CD14-positive monocyte (primary cell): ENCODE data around the gene PCID2. TPM values are rescaled to one million over a fixed set of nuclear protein-coding genes. Genes with fewer than 3 reads are reported as not detected.
A peak's percentile ranks its signal among the peaks of the same experiment; 100 is the strongest.

Experiments
- DNase-seq, 3 donors: peaks; one replicate each; pipeline ENCODE4 v3.0.0-alpha.2; 2011 to 2022
- H2AFZ ChIP-seq: 2 replicates; pipeline ENCODE4 v1.6.0; 2012; ENCODE audit warnings: mild to moderate bottlenecking, low read depth, low read length, inconsistent platforms; ENCODE audit not compliant: insufficient read depth, poor library complexity, severe bottlenecking
- H3K27ac ChIP-seq, 2 donors: 1 replicate in 1 of 2; 2 replicates in 1 of 2; pipeline ENCODE4 v1.5.1; 2012 to 2013; ENCODE audit warnings: low read length in 2 of 2, control low read depth in 1 of 2, inconsistent platforms in 1 of 2, low read depth in 1 of 2, mild to moderate bottlenecking in 1 of 2
- H3K27me3 ChIP-seq, 2 donors: one replicate each; pipeline versions ENCODE4 v1.6.0 to v1.6.1; 2011 to 2013; ENCODE audit warnings: low read length in 2 of 2; ENCODE audit not compliant: control insufficient read depth in 2 of 2, insufficient read depth in 2 of 2
- H3K36me3 ChIP-seq, 2 donors: replicated peaks in 1 of 2; 1 replicate in 1 of 2; 2 replicates in 1 of 2; pipeline versions ENCODE4 v1.5.1 to v1.6.1; 2012 to 2013; ENCODE audit warnings: low read length in 2 of 2, control low read depth in 1 of 2, inconsistent platforms in 1 of 2, mild to moderate bottlenecking in 1 of 2; ENCODE audit not compliant: insufficient read depth in 2 of 2, control insufficient read depth in 1 of 2
- H3K4me1 ChIP-seq, 2 donors: 1 replicate in 1 of 2; 2 replicates in 1 of 2; pipeline versions ENCODE4 v1.5.1 to v1.6.1; 2012 to 2013; ENCODE audit warnings: low read length in 2 of 2, control low read depth in 1 of 2, inconsistent platforms in 1 of 2, mild to moderate bottlenecking in 1 of 2, moderate library complexity in 1 of 2; ENCODE audit not compliant: insufficient read depth in 2 of 2, control insufficient read depth in 1 of 2
- H3K4me2 ChIP-seq: replicated peaks from 2 replicates; pipeline ENCODE3; 2012; ENCODE audit warnings: low read length, moderate library complexity, mild to moderate bottlenecking; ENCODE audit not compliant: poor library complexity, severe bottlenecking; ENCODE audit errors: extremely low read depth
- H3K4me3 ChIP-seq, 3 experiments: fragments of 200-600 bp in 1 of 3; sonication (generic) in 1 of 3; replicated peaks in 1 of 3; 1 replicate in 2 of 3; 2 replicates in 1 of 3; pipeline ENCODE4 v1.5.1; 2011 to 2013; ENCODE audit warnings: low read length in 3 of 3, mild to moderate bottlenecking in 3 of 3, control low read depth in 2 of 3, low read depth in 2 of 3, inconsistent platforms in 1 of 3, moderate library complexity in 1 of 3
- H3K79me2 ChIP-seq: 2 replicates; pipeline ENCODE4 v1.6.0; 2012; ENCODE audit warnings: mild to moderate bottlenecking, control low read depth, inconsistent platforms, low read length, moderate library complexity; ENCODE audit not compliant: insufficient read depth
- H3K9ac ChIP-seq: 2 replicates; pipeline ENCODE4 v1.6.0; 2017; ENCODE audit warnings: low read length, mild to moderate bottlenecking; ENCODE audit not compliant: insufficient read depth, poor library complexity, severe bottlenecking
- H3K9me3 ChIP-seq, 2 donors: replicated peaks in 1 of 2; 1 replicate in 1 of 2; 2 replicates in 1 of 2; pipeline versions ENCODE4 v1.5.1 to v1.6.1; 2012 to 2013; ENCODE audit warnings: low read length in 2 of 2, control low read depth in 1 of 2; ENCODE audit not compliant: control insufficient read depth in 1 of 2, insufficient read depth in 1 of 2
- H4K20me1 ChIP-seq: 2 replicates; pipeline ENCODE4 v1.6.0; 2012; ENCODE audit warnings: mild to moderate bottlenecking, low read length, control low read depth, moderate library complexity; ENCODE audit not compliant: insufficient read depth
- H3K27ac Mint-ChIP-seq, 7 donors: one replicate each; pipeline ENCODE4 v1.8.0; 2020; ENCODE audit warnings: mild to moderate bottlenecking in 7 of 7, mixed read lengths in 7 of 7, moderate library complexity in 6 of 7, inconsistent platforms in 2 of 7
- H3K27me3 Mint-ChIP-seq, 3 donors: one replicate each; pipeline ENCODE4 v1.8.0; 2021 to 2022; ENCODE audit warnings: low read depth in 3 of 3, mild to moderate bottlenecking in 3 of 3, mixed read lengths in 3 of 3, moderate library complexity in 3 of 3, inconsistent platforms in 1 of 3
- H3K36me3 Mint-ChIP-seq, 2 donors: one replicate each; pipeline ENCODE4 v1.8.0; 2020; ENCODE audit warnings: mixed read lengths in 2 of 2, inconsistent platforms in 1 of 2, mild to moderate bottlenecking in 1 of 2
- H3K4me1 Mint-ChIP-seq: one replicate; pipeline ENCODE4 v1.8.0; 2020; ENCODE audit warnings: mild to moderate bottlenecking, mixed read lengths
- H3K4me3 Mint-ChIP-seq, 2 donors: one replicate each; pipeline ENCODE4 v1.8.0; 2020; ENCODE audit warnings: mild to moderate bottlenecking in 2 of 2, mixed read lengths in 2 of 2, moderate library complexity in 1 of 2
- H3K9me3 Mint-ChIP-seq, 7 donors: one replicate each; pipeline ENCODE4 v1.8.0; 2020 to 2022; ENCODE audit warnings: mixed read lengths in 7 of 7, mild to moderate bottlenecking in 6 of 7, moderate library complexity in 6 of 7, inconsistent platforms in 2 of 7
- CTCF ChIP-seq: fragments of 200-600 bp; IDR thresholded peaks from one replicate; pipeline ENCODE4 v1.8.0; 2022; ENCODE audit warnings: antibody characterized with exemption, mild to moderate bottlenecking
- WGBS: methylation state at CpG from one replicate; pipeline ENCODE4 v1.1.5; 2013; ENCODE audit warnings: missing lambda C conversion rate; ENCODE audit not compliant: insufficient coverage; 5-methylcytosine and 5-hydroxymethylcytosine counted together
- intact Hi-C, 2 donors: fragments of 100-400 bp; cut with micrococcal nuclease; formaldehyde crosslinking; loops; one replicate each; pipeline versions ENCODE4 v1.15.0 to v1.15.1; 2023
- polyA plus RNA-seq, 3 donors: library from polyadenylated mRNA; depleted of rRNA in 1 of 3; unstranded in 2 of 3; stranded (reverse) in 1 of 3; fragments of 300-500 nt in 2 of 3; fragments of >200 nt in 1 of 3; fragmentation: Illumina TruSeq in 2 of 3; gene quantifications; 1 replicate in 2 of 3; 2 replicates in 1 of 3; pipeline ENCODE4 v1.2.3, GENCODE V29; 2012 to 2021

PCID2 gene
- polyA plus RNA-seq, 3 donors, result 31.5 to 39.8 (median 34.2) TPM

GRCh38 chr13:113170511-113170910, 38.0 kb downstream of the PCID2 start:
- H3K4me3 ChIP-seq, result no peak overlapping the region
- DNase-seq, result no peak
- Mint-ChIP-seq H3K4me3 (no peak overlapping the region), H3K36me3 (peaks cover 27 to 35% of the 10 kb centered on the region in 2 donors), H3K4me1 (peaks cover 21% of the 10 kb centered on the region), H3K27ac (peak overlapping the region in 2 of 7 donors; percentile 12 to 47), H3K9me3 (peaks cover 0 to 4% (median 4%) of the 10 kb centered on the region in 7 donors), H3K27me3 (peaks cover 0 to 6% (median 3%) of the 10 kb centered on the region in 3 donors)
- 40% methylated on average over 4 of the region's 5 CpGs for WGBS
- H4K20me1 ChIP-seq, result no peaks in the 10 kb centered on the region
- H3K27ac ChIP-seq, result peak overlapping the region in 1 of 2 donors; percentile 58
- H3K9me3 ChIP-seq, result peaks cover 0 to 3% of the 10 kb centered on the region in 2 donors
- no peak overlapping the region for H3K4me2 ChIP-seq
- intact Hi-C loops, result no loop called here
- peaks cover 0 to 14% of the 10 kb centered on the region in 2 donors for H3K4me1 ChIP-seq
- H3K36me3 ChIP-seq, result peaks cover 0 to 9% of the 10 kb centered on the region in 2 donors
- H3K27me3 ChIP-seq, result no peaks in the 10 kb centered on the region
- H2AFZ ChIP-seq, result no peak overlapping the region
- H3K79me2 ChIP-seq, result no peaks in the 10 kb centered on the region
- H3K9ac ChIP-seq, result no peak overlapping the region
- TF ChIP-seq CTCF, result no peak

GRCh38 chr13:113169277-113170272, 38.9 kb downstream of the PCID2 start:
- Histone ChIP-seq H3K4me3 (no peak overlapping the region), H3K9ac (no peak overlapping the region), H2AFZ (no peak overlapping the region), H3K79me2 (no peaks in the 10 kb centered on the region), H3K9me3 (peaks cover 0 to 3% of the 10 kb centered on the region in 2 donors), H3K36me3 (no peaks in the 10 kb centered on the region), H3K27ac (no peak overlapping the region), H3K27me3 (no peaks in the 10 kb centered on the region), H3K4me1 (peaks cover 0 to 13% of the 10 kb centered on the region in 2 donors), H3K4me2 (no peak overlapping the region), H4K20me1 (no peaks in the 10 kb centered on the region)
- intact Hi-C loops, result no loop called here
- H3K27me3 Mint-ChIP-seq, result peaks cover under 1 to 13% (median 10%) of the 10 kb centered on the region in 3 donors
- 98% methylated on average over 6 of the region's 13 CpGs for WGBS
- peaks cover 21 to 29% of the 10 kb centered on the region in 2 donors for H3K36me3 Mint-ChIP-seq
- DNase-seq, result no peak
- H3K27ac Mint-ChIP-seq, result peak overlapping the region in 1 of 7 donors; percentile 62
- no peak for TF ChIP-seq CTCF
- H3K4me1 Mint-ChIP-seq, result peaks cover 19% of the 10 kb centered on the region
- no peak overlapping the region for H3K4me3 Mint-ChIP-seq
- H3K9me3 Mint-ChIP-seq, result peaks cover 0 to 4% (median 4%) of the 10 kb centered on the region in 7 donors
